HepG2 (cell line): ENCODE results near the gene FAM222B.
"Not testable (repeated sequence)": the region's sequence is repeated elsewhere in the genome, so short reads cannot be mapped to it uniquely, and the experiment has no call there.

Experiments used
- CCAR2 ChIP-seq: fragments of 200-400 bp; formaldehyde crosslinking; optimal IDR thresholded peaks from 2 replicates; pipeline ENCODE3; 2018; ENCODE audit warnings: low read depth, mild to moderate bottlenecking, low read length, moderate library complexity
- EP300 ChIP-seq, 3 experiments: sonication (generic) in 1 of 3; formaldehyde crosslinking in 1 of 3; IDR thresholded peaks; 2 replicates each; pipeline versions ENCODE4 v1.5.1 to v1.6.1; 2011 to 2020; ENCODE audit warnings: low read depth in 2 of 3, low read length in 2 of 3, borderline replicate concordance in 1 of 3, improper control_type of control experiment in 1 of 3, mild to moderate bottlenecking in 1 of 3, missing genetic modification reagents in 1 of 3, moderate library complexity in 1 of 3
- GPBP1L1 ChIP-seq: sonication (generic); formaldehyde crosslinking; IDR thresholded peaks from 2 replicates; pipeline ENCODE4 v1.5.0; 2020; ENCODE audit warnings: mild to moderate bottlenecking, missing genetic modification reagents
- MAFF ChIP-seq: IDR thresholded peaks from 2 replicates; pipeline ENCODE4 v1.6.1; 2011; ENCODE audit warnings: low read depth, low read length, improper control_type of control experiment
- NFRKB ChIP-seq: fragments of 450-650 bp; IDR thresholded peaks from 2 replicates; pipeline ENCODE4 v1.6.1; 2017
- POLR2A ChIP-seq, 2 experiments: IDR thresholded peaks; 2 replicates each; pipeline ENCODE4 v1.6.1; 2011; ENCODE audit warnings: low read depth in 2 of 2, low read length in 2 of 2, mild to moderate bottlenecking in 1 of 2, moderate library complexity in 1 of 2; ENCODE audit not compliant: insufficient read depth in 1 of 2
- RAD21 ChIP-seq: fragments of 450-650 bp; formaldehyde crosslinking; IDR thresholded peaks from 2 replicates; pipeline ENCODE4 v1.5.0; 2020; ENCODE audit warnings: mild to moderate bottlenecking
- ZNF333 ChIP-seq: sonication (generic); formaldehyde crosslinking; IDR thresholded peaks from 2 replicates; pipeline ENCODE4 v1.4.0; 2020; ENCODE audit warnings: mild to moderate bottlenecking, missing genetic modification reagents, borderline replicate concordance
- ZNF607 ChIP-seq: sonication (generic); formaldehyde crosslinking; IDR thresholded peaks from 2 replicates; pipeline ENCODE4 v1.5.1; 2020; ENCODE audit warnings: missing genetic modification reagents, mild to moderate bottlenecking, borderline replicate concordance

GRCh38 chr17:28779601-28780000, 63.0 kb downstream of the FAM222B start:
- not testable (repeated sequence) for TF ChIP-seq ZNF333 (CRISPR knock-in tag); EP300 (IDR thresholded peaks at IDR 0.05; ENCODE audit: low read depth in 2 of 2, low read length in 2 of 2); EP300 (CRISPR knock-in tag; IDR thresholded peaks at IDR 0.05; ENCODE audit: borderline replicate concordance); GPBP1L1 (CRISPR knock-in tag); ZNF607 (CRISPR knock-in tag); CCAR2; MAFF; POLR2A (IDR thresholded peaks at IDR 0.05; ENCODE audit: insufficient read depth in 1 of 2, low read depth in 2 of 2, low read length in 2 of 2); NFRKB; RAD21
